ENCODE data around the gene DGKI. TPM values are rescaled to one million over a fixed set of nuclear protein-coding genes. Genes with fewer than 3 reads are reported as not detected.

DGKI gene
- total RNA-seq, 1 experiment from 2014 or later: 0.55 TPM

DNA sequence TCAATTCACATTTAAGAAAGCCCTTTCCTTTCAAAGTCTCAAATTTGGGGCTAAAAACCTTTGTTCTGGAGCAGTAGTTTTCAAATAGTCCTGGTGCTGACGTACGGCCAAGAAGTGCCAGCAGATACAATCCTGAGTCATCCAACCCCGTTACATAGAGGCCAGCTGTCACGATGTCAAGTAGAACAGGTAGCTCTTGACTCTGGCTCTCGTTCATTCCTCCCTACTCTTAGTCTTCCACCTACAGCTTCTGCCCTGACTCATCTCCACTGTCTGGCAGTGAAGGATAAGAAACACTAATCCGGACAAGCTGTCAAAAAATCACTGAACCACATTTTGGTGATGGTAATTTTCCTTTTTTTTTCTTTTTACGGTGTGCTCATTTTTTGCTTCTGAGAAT, 370.8 kb downstream of the DGKI start:
- no peak overlapping the region for H3K14ac ChIP-seq (ENCODE audit: insufficient read depth, low read length)
- DNase-seq: no peak
- H2BK20ac ChIP-seq (ENCODE audit: low read depth, low read length, poor library complexity, severe bottlenecking): no peak overlapping the region
- H3K56ac ChIP-seq (ENCODE audit: insufficient read length, low read depth, low read length): no peak overlapping the region
- Mint-ChIP-seq H3K9me3 (no peaks in the 10 kb centered on the region), H3K4me1 (peaks cover 0 to 5% of the 10 kb centered on the region in 2 experiments; a peak in 2 of 4 replicates), H3K27ac (peak overlapping the region in 1 of 3 experiments; percentile 4; a peak in 1 of 7 replicates), H3K27me3 (ENCODE audit: low read depth) (no peaks in the 10 kb centered on the region), H3K36me3 (ENCODE audit: insufficient read depth in 1 of 3, low read depth in 3 of 3) (no peaks in the 10 kb centered on the region), H3K4me3 (no peak overlapping the region)
- no peaks in the 10 kb centered on the region for H3K9me3 ChIP-seq (ENCODE audit: control insufficient read depth, low read depth, low read length)
- no peak overlapping the region for H2BK12ac ChIP-seq (ENCODE audit: insufficient read length, low read depth, low read length)
- H3K23me2 ChIP-seq (ENCODE audit: insufficient read length, low read depth, low read length, poor library complexity, severe bottlenecking): no peaks in the 10 kb centered on the region
- H3K79me2 ChIP-seq (ENCODE audit: insufficient read depth, low read length): no peaks in the 10 kb centered on the region
- H2BK15ac ChIP-seq (ENCODE audit: low read depth, low read length): no peak overlapping the region
- H3K4me1 ChIP-seq (ENCODE audit: insufficient read depth, low read length): no peaks in the 10 kb centered on the region
- H3K4ac ChIP-seq (ENCODE audit: low read depth, low read length): no peak overlapping the region
- H4K91ac ChIP-seq (ENCODE audit: insufficient read length, low read depth, low read length): no peak overlapping the region
- no peak overlapping the region for H3K18ac ChIP-seq (ENCODE audit: insufficient read length, low read depth, low read length)
- H4K20me1 ChIP-seq (ENCODE audit: control insufficient read depth, insufficient read depth, insufficient read length): no peaks in the 10 kb centered on the region
- no peak overlapping the region for H2AFZ ChIP-seq (ENCODE audit: low read length)
- no peak overlapping the region for H3K27ac ChIP-seq (ENCODE audit: insufficient read length, low read depth, low read length)
- H3K4me2 ChIP-seq (ENCODE audit: insufficient read depth, insufficient read length, low read length): no peak overlapping the region
- H3K79me1 ChIP-seq (ENCODE audit: insufficient read depth, low read depth, low read length, poor library complexity, severe bottlenecking): no peaks in the 10 kb centered on the region
- H3K23ac ChIP-seq (ENCODE audit: insufficient read length, low read depth, low read length): no peak overlapping the region
- no CpG with 5 or more reads among the region's 7 CpGs for WGBS (ENCODE audit: extremely low coverage, insufficient read length, low lambda C conversion rate)
- no peak overlapping the region for H2BK120ac ChIP-seq (ENCODE audit: low read depth, low read length, poor library complexity, severe bottlenecking)
- no peak overlapping the region for H2BK5ac ChIP-seq (ENCODE audit: insufficient read length, low read length)
- TF ChIP-seq, protein P1, sequence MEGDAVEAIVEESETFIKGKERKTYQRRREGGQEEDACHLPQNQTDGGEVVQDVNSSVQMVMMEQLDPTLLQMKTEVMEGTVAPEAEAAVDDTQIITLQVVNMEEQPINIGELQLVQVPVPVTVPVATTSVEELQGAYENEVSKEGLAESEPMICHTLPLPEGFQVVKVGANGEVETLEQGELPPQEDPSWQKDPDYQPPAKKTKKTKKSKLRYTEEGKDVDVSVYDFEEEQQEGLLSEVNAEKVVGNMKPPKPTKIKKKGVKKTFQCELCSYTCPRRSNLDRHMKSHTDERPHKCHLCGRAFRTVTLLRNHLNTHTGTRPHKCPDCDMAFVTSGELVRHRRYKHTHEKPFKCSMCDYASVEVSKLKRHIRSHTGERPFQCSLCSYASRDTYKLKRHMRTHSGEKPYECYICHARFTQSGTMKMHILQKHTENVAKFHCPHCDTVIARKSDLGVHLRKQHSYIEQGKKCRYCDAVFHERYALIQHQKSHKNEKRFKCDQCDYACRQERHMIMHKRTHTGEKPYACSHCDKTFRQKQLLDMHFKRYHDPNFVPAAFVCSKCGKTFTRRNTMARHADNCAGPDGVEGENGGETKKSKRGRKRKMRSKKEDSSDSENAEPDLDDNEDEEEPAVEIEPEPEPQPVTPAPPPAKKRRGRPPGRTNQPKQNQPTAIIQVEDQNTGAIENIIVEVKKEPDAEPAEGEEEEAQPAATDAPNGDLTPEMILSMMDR (conservative IDR thresholded peaks at IDR 0.05): no peak
- no peaks in the 10 kb centered on the region for H3K27me3 ChIP-seq (ENCODE audit: insufficient read depth, low read length)
- no peak overlapping the region for H3K9ac ChIP-seq (ENCODE audit: extremely low read depth, insufficient read length, low read length)
- H2AK5ac ChIP-seq (ENCODE audit: insufficient read length, low read length): no peak overlapping the region
- H4K8ac ChIP-seq (replicated peaks; ENCODE audit: insufficient read length, low read depth, low read length): no peak overlapping the region
- H4K5ac ChIP-seq (ENCODE audit: insufficient read length, low read depth, low read length): no peak overlapping the region
- no peak overlapping the region for H3T11ph ChIP-seq (ENCODE audit: low read length)
